PC-9 (cell line): ENCODE results near the gene TANC1. TPM values are rescaled to one million over a fixed set of nuclear protein-coding genes. Genes with fewer than 3 reads are reported as not detected.

Source experiments
- BruUV-seq: library from RNA; stranded (reverse); fragments of 400-500 nt; replicated peaks from 2 replicates; lab custom pipeline; 2021; lab: Mats Ljungman, UMichigan
- CTCF ChIA-PET: fragments of 300-600 bp; sonication (Branson Sonifier 250); formaldehyde crosslinking; loops from one replicate; lab custom pipeline; 2022; ENCODE audit warnings: antibody characterized with exemption; lab: Charles Lee
- POLR2A ChIA-PET: fragments of 300-600 bp; sonication (Branson Sonifier 250); formaldehyde crosslinking; loops from one replicate; lab custom pipeline; 2022; ENCODE audit warnings: antibody characterized with exemption; ENCODE audit not compliant: unreplicated experiment; lab: Charles Lee
- DNase-seq, 2 experiments: peaks; one replicate each; pipeline versions ENCODE4 v3.0.0 to v3.0.0-alpha.2; 2015 to 2022; ENCODE audit warnings: mixed read lengths in 1 of 2
- H2AFZ ChIP-seq: fragments of 200-600 bp; sonication (generic); 2 replicates; pipeline ENCODE4 v1.8.1; 2017; ENCODE audit warnings: antibody characterized with exemption
- H3F3A ChIP-seq: fragments of 200-600 bp; sonication (generic); 2 replicates; pipeline ENCODE4 v1.8.1; 2017; ENCODE audit warnings: antibody characterized with exemption, mild to moderate bottlenecking, low read depth; ENCODE audit not compliant: insufficient read depth
- H3K27ac ChIP-seq: fragments of 200-600 bp; sonication (generic); 2 replicates; pipeline ENCODE4 v1.6.1; 2016; ENCODE audit warnings: mixed run types
- H3K27me3 ChIP-seq: fragments of 200-600 bp; sonication (generic); 2 replicates; pipeline ENCODE4 v1.6.1; 2016; ENCODE audit warnings: low read depth, mixed run types; ENCODE audit not compliant: insufficient read depth
- H3K36me3 ChIP-seq: fragments of 200-600 bp; sonication (generic); 2 replicates; pipeline ENCODE4 v1.6.1; 2016; ENCODE audit warnings: low read depth, mixed run types
- H3K4me1 ChIP-seq: fragments of 200-600 bp; sonication (generic); replicated peaks from 2 replicates; pipeline ENCODE4 v1.6.1; 2016; ENCODE audit warnings: mixed run types; ENCODE audit not compliant: insufficient read depth
- H3K4me2 ChIP-seq: fragments of 200-600 bp; sonication (generic); 2 replicates; pipeline ENCODE4 v1.6.1; 2017; ENCODE audit warnings: mixed run types
- H3K4me3 ChIP-seq: fragments of 200-600 bp; sonication (generic); 2 replicates; pipeline ENCODE4 v1.6.1; 2016; ENCODE audit warnings: mixed run types
- H3K79me2 ChIP-seq: fragments of 200-600 bp; sonication (generic); 2 replicates; pipeline ENCODE4 v1.6.1; 2017; ENCODE audit warnings: low read depth, mixed run types
- H3K9me2 ChIP-seq: fragments of 200-600 bp; sonication (generic); 2 replicates; pipeline ENCODE4 v1.8.1; 2017; ENCODE audit warnings: mild to moderate bottlenecking; ENCODE audit not compliant: insufficient read depth
- H3K9me3 ChIP-seq: fragments of 200-600 bp; sonication (generic); 2 replicates; pipeline ENCODE4 v1.8.1; 2016; ENCODE audit warnings: low read depth; ENCODE audit not compliant: insufficient read depth
- H4K20me1 ChIP-seq: fragments of 200-600 bp; sonication (generic); 2 replicates; pipeline ENCODE4 v1.8.1; 2017; ENCODE audit not compliant: insufficient read depth
- CTCF ChIP-seq: fragments of 200-600 bp; sonication (generic); conservative IDR thresholded peaks from 2 replicates; pipeline ENCODE4 v1.6.1; 2017; ENCODE audit warnings: mixed run types, antibody characterized with exemption, mild to moderate bottlenecking, moderate library complexity
- EZH2 ChIP-seq: fragments of 200-600 bp; sonication (generic); IDR thresholded peaks from 2 replicates; pipeline ENCODE4 v1.8.0; 2017; ENCODE audit warnings: antibody characterized with exemption, low read depth
- intact Hi-C: fragments of 100-400 bp; cut with micrococcal nuclease; formaldehyde crosslinking; loops from one replicate; pipeline ENCODE4 v1.10.0; 2022; ENCODE audit not compliant: unreplicated experiment
- total RNA-seq: library from RNA; stranded (reverse); gene quantifications from 2 replicates; pipeline ENCODE4 v1.2.3, GENCODE V29; 2021

Gene TANC1
- total RNA-seq, 1 experiment from 2014 or later, result 26.0 TPM

DNA sequence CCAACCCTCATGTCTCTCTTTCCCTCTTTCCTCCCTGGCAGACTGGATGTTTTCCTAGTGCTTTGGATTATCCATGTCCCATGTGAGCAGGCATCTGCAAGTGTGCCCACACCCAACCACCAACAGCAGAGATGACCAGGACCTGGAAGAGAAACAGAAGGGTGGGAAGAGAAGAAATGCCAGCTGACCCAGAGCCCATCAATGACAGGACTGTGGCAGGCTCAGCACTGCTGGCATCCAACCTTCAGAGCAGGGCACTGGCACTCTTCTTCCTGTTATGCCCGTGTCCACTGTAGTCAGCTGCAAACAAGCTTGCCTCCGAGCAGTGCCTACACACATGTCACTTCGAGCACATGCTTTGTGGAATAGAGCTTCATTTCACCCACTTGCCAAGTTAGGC lies 121.1 kb downstream of the TANC1 start:
- Histone ChIP-seq H3K4me1 (peaks cover 15% of the 10 kb centered on the region), H3K27ac (no peak overlapping the region), H4K20me1 (no peaks in the 10 kb centered on the region), H2AFZ (no peak overlapping the region), H3F3A (peaks cover 4% of the 10 kb centered on the region; the same call in 1 of the 2 replicates), H3K4me2 (no peak overlapping the region), H3K27me3 (no peaks in the 10 kb centered on the region), H3K9me3 (0 out of 2 replicates have a peak, but pooled peaks cover 4% of the 10 kb centered on the region), H3K36me3 (no peaks in the 10 kb centered on the region), H3K9me2 (no peaks in the 10 kb centered on the region), H3K79me2 (peaks cover 16% of the 10 kb centered on the region; the same call in 1 of the 2 replicates), H3K4me3 (no peak overlapping the region)
- CTCF ChIA-PET, result no interaction called here
- no peak for TF ChIP-seq EZH2
- no peak for TF ChIP-seq CTCF
- no peak for DNase-seq
- BruUV-seq, result no TSS peak
- intact Hi-C loops, result no loop called here
- POLR2A ChIA-PET, result no interaction called here

- DNase-seq, result no peak
- Histone ChIP-seq H4K20me1 (no peaks in the 10 kb centered on the region), H3K4me2 (peak overlapping the region; percentile 26), H3K27ac (0 out of 2 replicates have a peak overlapping the region, but pooled peaks have one; percentile 23), H3K9me3 (peaks cover 4% of the 10 kb centered on the region; the same call in 1 of the 2 replicates), H3K36me3 (peaks cover 4% of the 10 kb centered on the region; the same call in 1 of the 2 replicates), H3K27me3 (no peaks in the 10 kb centered on the region), H3F3A (peaks cover 10% of the 10 kb centered on the region; the same call in 1 of the 2 replicates), H3K4me3 (no peak overlapping the region), H3K4me1 (peaks cover 15% of the 10 kb centered on the region), H2AFZ (no peak overlapping the region), H3K9me2 (no peaks in the 10 kb centered on the region), H3K79me2 (peaks cover 16% of the 10 kb centered on the region; the same call in 1 of the 2 replicates)
- intact Hi-C loops, result no loop called here
- ChIA-PET CTCF (no interaction called here), POLR2A (no interaction called here)
- TF ChIP-seq EZH2, result no peak
- TF ChIP-seq CTCF, result no peak
- no TSS peak for BruUV-seq
Measured at GRCh38 chr2:159090514-159091201, 122.2 kb downstream of the TANC1 start.

DNA sequence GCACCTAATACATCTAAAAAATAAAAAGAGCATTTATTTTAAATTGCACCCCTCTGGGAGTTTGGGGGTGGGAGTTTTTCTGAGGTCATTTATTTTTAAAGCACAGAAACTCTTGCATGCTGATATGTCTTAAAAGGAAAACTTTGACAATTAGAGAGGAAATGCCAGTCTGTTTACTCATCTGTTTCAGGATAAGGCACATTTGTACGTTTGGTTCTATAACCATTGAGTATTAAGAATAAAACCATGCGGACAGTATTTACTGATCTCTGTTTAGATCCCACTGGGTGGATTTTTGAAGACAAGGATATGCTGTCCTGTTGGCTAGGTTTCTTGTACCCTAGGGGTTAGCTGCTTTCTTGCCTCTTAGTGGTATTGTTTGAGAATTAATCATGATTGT lies 122.9 kb downstream of the TANC1 start:
- no peak overlapping the region for H3K4me3 ChIP-seq
- TF ChIP-seq CTCF, result no peak
- no peak for TF ChIP-seq EZH2
- H4K20me1 ChIP-seq, result no peaks in the 10 kb centered on the region
- DNase-seq, result no peak
- no peaks in the 10 kb centered on the region for H3K9me2 ChIP-seq
- H2AFZ ChIP-seq, result no peak overlapping the region
- peaks cover 12% of the 10 kb centered on the region; the same call in 1 of the 2 replicates for H3K9me3 ChIP-seq
- BruUV-seq, result no TSS peak
- no peaks in the 10 kb centered on the region for H3K27me3 ChIP-seq
- intact Hi-C loops, result no loop called here
- H3K27ac ChIP-seq, result peak overlapping the region; percentile 23; the same call in 1 of the 2 replicates
- H3F3A ChIP-seq, result peaks cover 13% of the 10 kb centered on the region; the same call in 1 of the 2 replicates
- ChIA-PET POLR2A (no interaction called here), CTCF (no interaction called here)
- peak overlapping the region; percentile 26 for H3K4me2 ChIP-seq
- peaks cover 4% of the 10 kb centered on the region for H3K36me3 ChIP-seq
- peaks cover 18% of the 10 kb centered on the region for H3K79me2 ChIP-seq
- peaks cover 15% of the 10 kb centered on the region for H3K4me1 ChIP-seq
